ENCODE results near the gene RNU6-1. TPM values are rescaled to one million over a fixed set of nuclear protein-coding genes. Genes with fewer than 3 reads are reported as not detected.

The RNU6-1 gene
- total RNA-seq, 1 experiment from 2014 or later, result not detected

GRCh38 chr15:67807836-67808235 lies 32.0 kb downstream of the RNU6-1 start:
- no peak for TF ChIP-seq ZFX (IDR thresholded peaks at IDR 0.05)
- TF ChIP-seq FOSL1 (IDR thresholded peaks at IDR 0.05; ENCODE audit: low read depth), result no peak
- no peak for TF ChIP-seq SRF (IDR thresholded peaks at IDR 0.05; ENCODE audit: low read depth)
- no peak for TF ChIP-seq EGR1 (IDR thresholded peaks at IDR 0.05; ENCODE audit: low read depth)
- TF ChIP-seq, protein P1, sequence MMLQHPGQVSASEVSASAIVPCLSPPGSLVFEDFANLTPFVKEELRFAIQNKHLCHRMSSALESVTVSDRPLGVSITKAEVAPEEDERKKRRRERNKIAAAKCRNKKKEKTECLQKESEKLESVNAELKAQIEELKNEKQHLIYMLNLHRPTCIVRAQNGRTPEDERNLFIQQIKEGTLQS (IDR thresholded peaks at IDR 0.05), result no peak
- TF ChIP-seq EZH2 (IDR thresholded peaks at IDR 0.05), result no peak
- no peak for TF ChIP-seq CEBPB (IDR thresholded peaks at IDR 0.05; ENCODE audit: low read depth)
- TF ChIP-seq, protein P2, sequence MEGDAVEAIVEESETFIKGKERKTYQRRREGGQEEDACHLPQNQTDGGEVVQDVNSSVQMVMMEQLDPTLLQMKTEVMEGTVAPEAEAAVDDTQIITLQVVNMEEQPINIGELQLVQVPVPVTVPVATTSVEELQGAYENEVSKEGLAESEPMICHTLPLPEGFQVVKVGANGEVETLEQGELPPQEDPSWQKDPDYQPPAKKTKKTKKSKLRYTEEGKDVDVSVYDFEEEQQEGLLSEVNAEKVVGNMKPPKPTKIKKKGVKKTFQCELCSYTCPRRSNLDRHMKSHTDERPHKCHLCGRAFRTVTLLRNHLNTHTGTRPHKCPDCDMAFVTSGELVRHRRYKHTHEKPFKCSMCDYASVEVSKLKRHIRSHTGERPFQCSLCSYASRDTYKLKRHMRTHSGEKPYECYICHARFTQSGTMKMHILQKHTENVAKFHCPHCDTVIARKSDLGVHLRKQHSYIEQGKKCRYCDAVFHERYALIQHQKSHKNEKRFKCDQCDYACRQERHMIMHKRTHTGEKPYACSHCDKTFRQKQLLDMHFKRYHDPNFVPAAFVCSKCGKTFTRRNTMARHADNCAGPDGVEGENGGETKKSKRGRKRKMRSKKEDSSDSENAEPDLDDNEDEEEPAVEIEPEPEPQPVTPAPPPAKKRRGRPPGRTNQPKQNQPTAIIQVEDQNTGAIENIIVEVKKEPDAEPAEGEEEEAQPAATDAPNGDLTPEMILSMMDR (IDR thresholded peaks at IDR 0.05 in 2 of 3, conservative IDR thresholded peaks at IDR 0.05 in 1 of 3; ENCODE audit: borderline replicate concordance in 1 of 3, insufficient read depth in 1 of 3, low read depth in 2 of 3, low read length in 2 of 3), result no peak
- no peak for TF ChIP-seq SP1 (IDR thresholded peaks at IDR 0.05; ENCODE audit: low read depth)
- TF ChIP-seq ELF1 (IDR thresholded peaks at IDR 0.05; ENCODE audit: borderline replicate concordance, low read depth), result no peak
- no peak for TF ChIP-seq YY1 (IDR thresholded peaks at IDR 0.05; ENCODE audit: extremely low read depth, insufficient replicate concordance, low read depth, low read length)
- TF ChIP-seq REST (IDR thresholded peaks at IDR 0.05; ENCODE audit: low read depth), result no peak
- no peak for TF ChIP-seq SIN3A (IDR thresholded peaks at IDR 0.05; ENCODE audit: low read depth)
- ATAC-seq, result no peak
- no peaks in the 10 kb centered on the region for H3K27me3 ChIP-seq (ENCODE audit: insufficient read depth, low read length)
- CTCF ChIA-PET, result no interaction called here
- no peaks in the 10 kb centered on the region for H3K4me1 ChIP-seq (ENCODE audit: control insufficient read depth in 1 of 2, insufficient read depth in 2 of 2, low read length in 2 of 2)
- H3K36me3 ChIP-seq (ENCODE audit: control insufficient read depth in 1 of 2, insufficient read depth in 2 of 2, low read length in 2 of 2), result no peaks in the 10 kb centered on the region
- no peak overlapping the region for H3K9ac ChIP-seq (ENCODE audit: low read length)
- BruUV-seq (replicated peaks), result no TSS peak
- no peak overlapping the region for H3K4me2 ChIP-seq (ENCODE audit: low read length)
- H2AFZ ChIP-seq (ENCODE audit: low read depth, low read length, poor library complexity, severe bottlenecking), result no peak overlapping the region
- no peaks in the 10 kb centered on the region for H4K20me1 ChIP-seq (ENCODE audit: insufficient read depth)
- RAD21 ChIA-PET (ENCODE audit: low non-redundant PET in 1 of 2, low total read pairs in 2 of 2, uncharacterized antibody in 2 of 2, unreplicated experiment in 2 of 2), result no interaction called here
- intact Hi-C loops (cut with micrococcal nuclease), result no loop called here
- DNase-seq (ENCODE audit: low read depth, low spot score), result no peak
- H3K79me2 ChIP-seq (ENCODE audit: insufficient read depth, low read length), result no peaks in the 10 kb centered on the region
- H3K4me3 ChIP-seq (replicated peaks in 1 of 2; ENCODE audit: low read depth in 1 of 2, low read length in 2 of 2), result no peak overlapping the region
- H3K27ac ChIP-seq (ENCODE audit: low read depth, low read length), result no peak overlapping the region
- POLR2A ChIA-PET, result no interaction called here
- no peaks in the 10 kb centered on the region for H3K9me2 ChIP-seq (ENCODE audit: insufficient read depth)
- H3K9me3 ChIP-seq (ENCODE audit: control insufficient read depth in 1 of 2, insufficient read depth in 1 of 2, low read depth in 1 of 2, low read length in 2 of 2), result no peaks in the 10 kb centered on the region

Measured in HCT116 (cell line).